Inferior parietal cortex (tissue), 1 donor: ENCODE measurements around the gene PRMT2.

Experiments
- DNase-seq: peaks from one replicate; pipeline ENCODE4 v3.0.0-alpha.2; 2016; ENCODE audit errors: extremely low spot score

PRMT2 gene

GRCh38 chr21:46641656-46642055 is 6.2 kb downstream of the PRMT2 start:
- no peak for DNase-seq

- no peak for DNase-seq
These were observed 8.1 kb downstream of the PRMT2 start for GRCh38 chr21:46643379-46644177.

GRCh38 chr21:46645840-46646239 is 10.4 kb downstream of the PRMT2 start:
- no peak for DNase-seq

GRCh38 chr21:46646541-46647154 is 11.2 kb downstream of the PRMT2 start:
- no peak for DNase-seq

- no peak for DNase-seq
These were observed 13.1 kb downstream of the PRMT2 start for GRCh38 chr21:46648539-46648938.

- no peak for DNase-seq
These were observed 13.9 kb downstream of the PRMT2 start for GRCh38 chr21:46649356-46649755.

- no peak for DNase-seq
These were observed 15.1 kb downstream of the PRMT2 start for GRCh38 chr21:46650476-46651098.

- DNase-seq: no peak
These were observed 15.6 kb downstream of the PRMT2 start for GRCh38 chr21:46651121-46651520.

- DNase-seq: no peak
These were observed 19.8 kb downstream of the PRMT2 start for GRCh38 chr21:46655230-46655629.

- no peak for DNase-seq
These were observed 21.3 kb downstream of the PRMT2 start for GRCh38 chr21:46656820-46657219.

GRCh38 chr21:46660505-46660904 is 25.0 kb downstream of the PRMT2 start:
- no peak for DNase-seq

- DNase-seq: peak; percentile 72
These were observed 25.7 kb downstream of the PRMT2 start for GRCh38 chr21:46661211-46661625.

- no peak for DNase-seq
These were observed 26.3 kb downstream of the PRMT2 start for GRCh38 chr21:46661642-46662366.

GRCh38 chr21:46662367-46662654 is 26.8 kb downstream of the PRMT2 start:
- no peak for DNase-seq

- DNase-seq: no peak
These were observed 27.5 kb downstream of the PRMT2 start for GRCh38 chr21:46662765-46663500.

GRCh38 chr21:46663754-46664153 is 28.3 kb downstream of the PRMT2 start:
- no peak for DNase-seq

GRCh38 chr21:46664316-46664995 is 29.0 kb downstream of the PRMT2 start:
- DNase-seq: no peak

- DNase-seq: no peak
These were observed 30.1 kb downstream of the PRMT2 start for GRCh38 chr21:46665566-46665965.

- DNase-seq: peak; percentile 5
These were observed 31.7 kb downstream of the PRMT2 start for GRCh38 chr21:46666941-46667740.

GRCh38 chr21:46667741-46668380 is 32.4 kb downstream of the PRMT2 start:
- peak; percentile 7 for DNase-seq
